H1 (cell line): ENCODE measurements around the gene C2CD4A. TPM values are rescaled to one million over a fixed set of nuclear protein-coding genes. Genes with fewer than 3 reads are reported as not detected.

ENCODE experiments used
- CTCF ChIA-PET: fragments of 300-600 bp; sonication (Branson Sonifier 250); formaldehyde crosslinking; loops from one replicate; lab custom pipeline; 2021; ENCODE audit not compliant: partially characterized antibody; lab: Charles Lee
- POLR2A ChIA-PET: fragments of 300-600 bp; sonication (Branson Sonifier 250); formaldehyde crosslinking; loops from one replicate; lab custom pipeline; 2021; ENCODE audit warnings: inconsistent platforms; ENCODE audit not compliant: partially characterized antibody; lab: Charles Lee
- DNase-seq, 2 experiments: peaks; one replicate each; pipeline versions ENCODE4 v3.0.0 to v3.0.0-alpha.2; 2010 to 2022; ENCODE audit warnings: low spot score in 2 of 2, low read depth in 1 of 2, mixed read lengths in 1 of 2
- FAIRE-seq: peaks from 2 replicates; lab custom pipeline; 2011; peaks lifted over from hg19 to GRCh38; lab: Jason Lieb, UNC
- H2AFZ ChIP-seq: 2 replicates; pipeline ENCODE4 v1.8.1; 2012; ENCODE audit warnings: low read length, inconsistent platforms
- H2AK5ac ChIP-seq: 2 replicates; pipeline ENCODE4 v1.6.1; 2013; ENCODE audit warnings: low read depth, low read length
- H2BK120ac ChIP-seq: replicated peaks from 2 replicates; pipeline ENCODE3; 2013; ENCODE audit warnings: low read depth, low read length, inconsistent platforms
- H2BK12ac ChIP-seq: 2 replicates; pipeline ENCODE4 v1.6.1; 2013; ENCODE audit warnings: low read depth, low read length
- H2BK15ac ChIP-seq: 2 replicates; pipeline ENCODE4 v1.6.1; 2013; ENCODE audit warnings: low read length
- H2BK20ac ChIP-seq: 2 replicates; pipeline ENCODE4 v1.6.1; 2013; ENCODE audit warnings: low read length
- H2BK5ac ChIP-seq: 2 replicates; pipeline ENCODE4 v1.6.1; 2013; ENCODE audit warnings: low read depth, low read length
- H3K14ac ChIP-seq: 2 replicates; pipeline ENCODE4 v1.6.1; 2013; ENCODE audit warnings: inconsistent platforms; ENCODE audit not compliant: insufficient read length
- H3K18ac ChIP-seq: 2 replicates; pipeline ENCODE4 v1.6.1; 2013; ENCODE audit warnings: low read length; ENCODE audit errors: extremely low read depth
- H3K23ac ChIP-seq: 2 replicates; pipeline ENCODE4 v1.6.1; 2013; ENCODE audit warnings: inconsistent platforms; ENCODE audit not compliant: insufficient read length
- H3K23me2 ChIP-seq: 2 replicates; pipeline ENCODE4 v1.6.1; 2013; ENCODE audit warnings: low read depth, low read length
- H3K27ac ChIP-seq: 2 replicates; pipeline ENCODE4 v1.6.1; 2011; ENCODE audit warnings: low read depth, low read length, inconsistent platforms
- H3K27me3 ChIP-seq, 4 experiments: replicated peaks in 1 of 4; 1 replicate in 1 of 4; 2 replicates in 3 of 4; pipeline versions ENCODE4 v1.6.1 to v1.8.1; 2011 to 2013; ENCODE audit warnings: low read length in 3 of 4, mild to moderate bottlenecking in 3 of 4, inconsistent platforms in 2 of 4, mixed read lengths in 2 of 4, moderate library complexity in 1 of 4; ENCODE audit not compliant: control insufficient read depth in 3 of 4, insufficient read depth in 3 of 4; ENCODE audit errors: extremely low read depth in 1 of 4
- H3K36me3 ChIP-seq, 4 experiments: 2 replicates each; pipeline versions ENCODE4 v1.6.1 to v1.8.1; 2011 to 2013; ENCODE audit warnings: mild to moderate bottlenecking in 4 of 4, low read length in 3 of 4, moderate library complexity in 2 of 4, control low read depth in 1 of 4, inconsistent platforms in 1 of 4; ENCODE audit not compliant: insufficient read depth in 4 of 4, control insufficient read depth in 2 of 4
- H3K4ac ChIP-seq: replicated peaks from 2 replicates; pipeline ENCODE3; 2013; ENCODE audit warnings: low read length, low read depth, mixed read lengths, inconsistent platforms; ENCODE audit not compliant: insufficient read length
- H3K4me1 ChIP-seq, 4 experiments: replicated peaks in 1 of 4; 1 replicate in 1 of 4; 2 replicates in 3 of 4; pipeline versions ENCODE4 v1.6.1 to v1.8.1; 2011 to 2013; ENCODE audit warnings: low read length in 3 of 4, inconsistent platforms in 2 of 4, mixed read lengths in 1 of 4; ENCODE audit not compliant: insufficient read depth in 4 of 4, control insufficient read depth in 3 of 4
- H3K4me2 ChIP-seq, 2 experiments: 2 replicates each; pipeline versions ENCODE4 v1.6.1 to v1.8.1; 2011 to 2013; ENCODE audit warnings: low read depth in 2 of 2, low read length in 2 of 2, control low read depth in 1 of 2, inconsistent platforms in 1 of 2, mild to moderate bottlenecking in 1 of 2; ENCODE audit not compliant: insufficient read depth in 1 of 2
- H3K4me3 ChIP-seq, 4 experiments: fragments of 200-600, 300-600 bp in 1 of 4; sonication (generic), shearing (Covaris generic), sonication (Bioruptor Twin) in 1 of 4; 2 replicates each; pipeline versions ENCODE4 v1.5.1 to v1.8.1; 2011 to 2016; ENCODE audit warnings: low read length in 4 of 4, low read depth in 3 of 4, control low read depth in 2 of 4, inconsistent platforms in 2 of 4, mild to moderate bottlenecking in 2 of 4, mixed read lengths in 1 of 4, moderate library complexity in 1 of 4; ENCODE audit not compliant: insufficient read depth in 2 of 4; ENCODE audit errors: extremely low read depth in 1 of 4
- H3K56ac ChIP-seq: replicated peaks from 2 replicates; pipeline ENCODE3; 2013; ENCODE audit warnings: low read depth, mild to moderate bottlenecking, mixed read lengths, low read length, inconsistent platforms; ENCODE audit not compliant: insufficient read length
- H3K79me1 ChIP-seq: 2 replicates; pipeline ENCODE4 v1.6.1; 2013; ENCODE audit warnings: low read depth, low read length, control low read depth
- H3K79me2 ChIP-seq, 2 experiments: 2 replicates each; pipeline versions ENCODE4 v1.6.1 to v1.8.1; 2012 to 2013; ENCODE audit warnings: low read length in 2 of 2, mild to moderate bottlenecking in 2 of 2, inconsistent platforms in 1 of 2; ENCODE audit not compliant: insufficient read depth in 2 of 2, control insufficient read depth in 1 of 2
- H3K9ac ChIP-seq, 4 experiments: replicated peaks in 1 of 4; 1 replicate in 1 of 4; 2 replicates in 3 of 4; pipeline versions ENCODE4 v1.6.1 to v1.8.1; 2011 to 2013; ENCODE audit warnings: low read depth in 3 of 4, low read length in 3 of 4, control low read depth in 2 of 4, mild to moderate bottlenecking in 2 of 4, moderate library complexity in 2 of 4, inconsistent platforms in 1 of 4; ENCODE audit errors: extremely low read depth in 1 of 4
- H3K9me3 ChIP-seq, 2 experiments: 2 replicates each; pipeline versions ENCODE4 v1.6.1 to v1.8.1; 2012 to 2013; ENCODE audit warnings: mild to moderate bottlenecking in 2 of 2, moderate library complexity in 2 of 2, control low read depth in 1 of 2, inconsistent platforms in 1 of 2, low read depth in 1 of 2, low read length in 1 of 2, mixed read lengths in 1 of 2; ENCODE audit not compliant: insufficient read depth in 2 of 2
- H4K20me1 ChIP-seq, 2 experiments: replicated peaks in 1 of 2; 2 replicates each; pipeline versions ENCODE3 to v1.8.1; 2011 to 2013; ENCODE audit warnings: inconsistent platforms in 2 of 2, low read length in 2 of 2, mild to moderate bottlenecking in 1 of 2; ENCODE audit not compliant: insufficient read depth in 2 of 2, control insufficient read depth in 1 of 2
- H4K5ac ChIP-seq: 2 replicates; pipeline ENCODE4 v1.6.1; 2013; ENCODE audit warnings: low read length, low read depth, mixed read lengths, inconsistent platforms; ENCODE audit not compliant: insufficient read length
- H4K8ac ChIP-seq: 2 replicates; pipeline ENCODE4 v1.8.0; 2013; ENCODE audit warnings: mild to moderate bottlenecking, moderate library complexity, low read length, inconsistent platforms; ENCODE audit not compliant: insufficient read depth; ENCODE audit errors: extremely low read depth
- H4K91ac ChIP-seq: replicated peaks from 2 replicates; pipeline ENCODE3; 2013; ENCODE audit warnings: low read length, mixed read lengths, inconsistent platforms; ENCODE audit not compliant: insufficient read length
- CHD2 ChIP-seq: IDR thresholded peaks from 2 replicates; pipeline ENCODE4 v1.6.1; 2012; ENCODE audit warnings: low read length, improper control_type of control experiment
- NRF1 ChIP-seq: IDR thresholded peaks from 2 replicates; pipeline ENCODE4 v1.6.1; 2011; ENCODE audit warnings: mild to moderate bottlenecking, low read depth, low read length, improper control_type of control experiment
- SIN3A ChIP-seq, 2 experiments: IDR thresholded peaks in 1 of 2; conservative IDR thresholded peaks in 1 of 2; 2 replicates each; pipeline ENCODE4 v1.6.1; 2011 to 2012; ENCODE audit warnings: low read length in 2 of 2, improper control_type of control experiment in 1 of 2, low read depth in 1 of 2, mild to moderate bottlenecking in 1 of 2
- SP1 ChIP-seq: IDR thresholded peaks from 2 replicates; pipeline ENCODE4 v1.6.1; 2011; ENCODE audit warnings: low read depth, low read length
- ZNF274 ChIP-seq: IDR thresholded peaks from 2 replicates; pipeline ENCODE4 v1.7.0; 2012; ENCODE audit warnings: low read length, borderline replicate concordance; ENCODE audit errors: extremely low read depth
- WGBS, 2 experiments: shearing (Covaris generic) in 1 of 2; methylation state at CpG; one replicate each; pipeline versions ENCODE4 v1.1.6 to v1.1.7; 2013 to 2015; ENCODE audit warnings: low lambda C conversion rate in 2 of 2, mixed read lengths in 2 of 2, inconsistent platforms in 1 of 2, low coverage in 1 of 2, missing lambda C conversion rate in 1 of 2; ENCODE audit not compliant: insufficient replicate concordance in 2 of 2, insufficient coverage in 1 of 2, insufficient read length in 1 of 2; ENCODE audit errors: extremely low coverage in 1 of 2, missing lambda C conversion rate in 1 of 2; 5-methylcytosine and 5-hydroxymethylcytosine counted together
- polyA plus RNA-seq, 7 experiments: library from polyadenylated mRNA; depleted of rRNA in 3 of 7; stranded (reverse) in 5 of 7; unstranded in 2 of 7; fragments of >200 nt in 5 of 7; fragments of 200-250 nt in 2 of 7; gene quantifications; 1 replicate in 5 of 7; 2 replicates in 1 of 7; 4 replicates in 1 of 7; pipeline versions ENCODE4 v1.2.1 to v1.2.3, GENCODE V29; 2011 to 2013; ENCODE audit warnings: missing spikeins in 2 of 7, mixed read lengths in 2 of 7
- total RNA-seq: library from RNA; stranded (reverse); fragmentation: NEBNext Ultra II Directional; extraction: Animal tissue kit (Norgen Biotek cat#: 25700); gene quantifications from 2 replicates; pipeline ENCODE4 v1.2.1, GENCODE V29; 2021

Gene C2CD4A
- total and polyA plus RNA-seq, 2 of the 8 experiments (the other 6 are each of a cell fraction or from before 2014, with no cell fraction given): not detected

- H2BK15ac ChIP-seq: no peak overlapping the region
- ChIA-PET POLR2A (no interaction called here), CTCF (interaction anchor here (1.5 kb wide), 1 partner anchor 21 kb away, joined by 3 read pairs; no protein-coding TSS in a partner anchor)
- no peaks in the 10 kb centered on the region for H3K23me2 ChIP-seq
- no peak overlapping the region for H3K27ac ChIP-seq
- H4K8ac ChIP-seq: no peak overlapping the region
- no peaks in the 10 kb centered on the region for H3K79me2 ChIP-seq
- no peak overlapping the region for H2BK120ac ChIP-seq
- no peaks in the 10 kb centered on the region for H4K20me1 ChIP-seq
- no peaks in the 10 kb centered on the region for H3K27me3 ChIP-seq
- no peak overlapping the region for H3K18ac ChIP-seq
- no peak overlapping the region for H3K23ac ChIP-seq
- no peak overlapping the region for H2BK5ac ChIP-seq
- H2AFZ ChIP-seq: peak overlapping the region; percentile 78; the same call in 1 of the 2 replicates
- no peak overlapping the region for H2BK12ac ChIP-seq
- no peak overlapping the region for H3K14ac ChIP-seq
- no peak overlapping the region for H3K9ac ChIP-seq
- H2BK20ac ChIP-seq: no peak overlapping the region
- FAIRE-seq (no peak), DNase-seq (no peak)
- no peak overlapping the region for H3K56ac ChIP-seq
- H3K79me1 ChIP-seq: no peaks in the 10 kb centered on the region
- no peak overlapping the region for H3K4me3 ChIP-seq
- no peak overlapping the region for H3K4me2 ChIP-seq
- H3K4ac ChIP-seq: no peak overlapping the region
- no peaks in the 10 kb centered on the region for H3K36me3 ChIP-seq
- H3K9me3 ChIP-seq: no peaks in the 10 kb centered on the region
- no peaks in the 10 kb centered on the region for H3K4me1 ChIP-seq
- H2AK5ac ChIP-seq: no peak overlapping the region
- WGBS, 2 experiments: 97% methylated on average over 2 of the region's 2 CpGs; no CpG with 5 or more reads in 1 of the 2 experiments
- no peak overlapping the region for H4K91ac ChIP-seq
- H4K5ac ChIP-seq: no peak overlapping the region
- TF ChIP-seq SIN3A (conservative IDR thresholded peaks at IDR 0.05 in 1 of 2, IDR thresholded peaks at IDR 0.05 in 1 of 2; ENCODE audit: low read depth in 1 of 2, low read length in 2 of 2) (no peak), NRF1 (no peak), ZNF274 (no peak), SP1 (no peak), CHD2 (no peak)
- TF ChIP-seq, all 59 proteins: peak for 0
These were observed 40.9 kb downstream of the C2CD4A start for GRCh38 chr15:62107571-62108121.
